Measurements from ENCODE around the gene FUT4. TPM values are rescaled to one million over a fixed set of nuclear protein-coding genes. Genes with fewer than 3 reads are reported as not detected.
"Not testable (repeated sequence)": the region's sequence is repeated elsewhere in the genome, so short reads cannot be mapped to it uniquely, and the experiment has no call there.

The FUT4 gene
- total RNA-seq, 1 experiment from 2014 or later: 5.8 TPM

- no peak for DNase-seq (ENCODE audit: low read depth)
- in situ Hi-C loops (cut with HindIII; ENCODE audit: low pct_unique_long_range_greater_than_20kb, low sequenced_read_pairs): no loop called here
Observed at GRCh38 chr11:94526645-94527438, 16.9 kb upstream of the FUT4 start.

GRCh38 chr11:94528551-94528950 lies 15.2 kb upstream of the FUT4 start:
- in situ Hi-C loops (cut with HindIII; ENCODE audit: low pct_unique_long_range_greater_than_20kb, low sequenced_read_pairs): no loop called here

GRCh38 chr11:94532211-94532610 lies 11.5 kb upstream of the FUT4 start:
- DNase-seq (ENCODE audit: low read depth): no peak
- in situ Hi-C loops (cut with HindIII; ENCODE audit: low pct_unique_long_range_greater_than_20kb, low sequenced_read_pairs): no loop called here

More at GRCh38 chr11:94528551-94528950, 15.2 kb upstream of the FUT4 start:
- DNase-seq (ENCODE audit: low read depth): no peak

GRCh38 chr11:94533206-94533605 lies 10.5 kb upstream of the FUT4 start:
- DNase-seq (ENCODE audit: low read depth): no peak
- in situ Hi-C loops (cut with HindIII; ENCODE audit: low pct_unique_long_range_greater_than_20kb, low sequenced_read_pairs): no loop called here

- no peak for DNase-seq (ENCODE audit: low read depth)
- in situ Hi-C loops (cut with HindIII; ENCODE audit: low pct_unique_long_range_greater_than_20kb, low sequenced_read_pairs): no loop called here
Observed at GRCh38 chr11:94533696-94534630, 9.8 kb upstream of the FUT4 start.

- DNase-seq (ENCODE audit: low read depth): no peak
- in situ Hi-C loops (cut with HindIII; ENCODE audit: low pct_unique_long_range_greater_than_20kb, low sequenced_read_pairs): no loop called here
Observed at GRCh38 chr11:94536386-94536785, 7.3 kb upstream of the FUT4 start.

- in situ Hi-C loops (cut with HindIII; ENCODE audit: low pct_unique_long_range_greater_than_20kb, low sequenced_read_pairs): no loop called here
- DNase-seq (ENCODE audit: low read depth): no peak
Observed at GRCh38 chr11:94537031-94537600, 6.6 kb upstream of the FUT4 start.

- in situ Hi-C loops (cut with HindIII; ENCODE audit: low pct_unique_long_range_greater_than_20kb, low sequenced_read_pairs): no loop called here
- DNase-seq (ENCODE audit: low read depth): no peak
Observed at GRCh38 chr11:94539420-94539819, 4.3 kb upstream of the FUT4 start.

- in situ Hi-C loops (cut with HindIII; ENCODE audit: low pct_unique_long_range_greater_than_20kb, low sequenced_read_pairs): no loop called here
- no peak for DNase-seq (ENCODE audit: low read depth)
Observed at GRCh38 chr11:94544646-94545263, 1.0 kb downstream of the FUT4 start.

- no peak for DNase-seq (ENCODE audit: low read depth)
- in situ Hi-C loops (cut with HindIII; ENCODE audit: low pct_unique_long_range_greater_than_20kb, low sequenced_read_pairs): no loop called here
Observed at GRCh38 chr11:94545264-94546161, 1.8 kb downstream of the FUT4 start.

- no peak for DNase-seq (ENCODE audit: low read depth)
- in situ Hi-C loops (cut with HindIII; ENCODE audit: low pct_unique_long_range_greater_than_20kb, low sequenced_read_pairs): no loop called here
Observed at GRCh38 chr11:94546162-94546470, 2.4 kb downstream of the FUT4 start.

GRCh38 chr11:94546886-94547285 lies 3.2 kb downstream of the FUT4 start:
- in situ Hi-C loops (cut with HindIII; ENCODE audit: low pct_unique_long_range_greater_than_20kb, low sequenced_read_pairs): no loop called here
- no peak for DNase-seq (ENCODE audit: low read depth)

GRCh38 chr11:94549146-94549545 lies 5.4 kb downstream of the FUT4 start:
- in situ Hi-C loops (cut with HindIII; ENCODE audit: low pct_unique_long_range_greater_than_20kb, low sequenced_read_pairs): no loop called here
- no peak for DNase-seq (ENCODE audit: low read depth)

- in situ Hi-C loops (cut with HindIII; ENCODE audit: low pct_unique_long_range_greater_than_20kb, low sequenced_read_pairs): no loop called here
- no peak for DNase-seq (ENCODE audit: low read depth)
Observed at GRCh38 chr11:94550513-94550912, 6.8 kb downstream of the FUT4 start.

- in situ Hi-C loops (cut with HindIII; ENCODE audit: low pct_unique_long_range_greater_than_20kb, low sequenced_read_pairs): no loop called here
- DNase-seq (ENCODE audit: low read depth): no peak
Observed at GRCh38 chr11:94553938-94554337, 10.2 kb downstream of the FUT4 start.

- DNase-seq (ENCODE audit: low read depth); in situ Hi-C loops (cut with HindIII; ENCODE audit: low pct_unique_long_range_greater_than_20kb, low sequenced_read_pairs): not testable (repeated sequence)
Observed at GRCh38 chr11:94555752-94556329, 12.1 kb downstream of the FUT4 start.

- no peak for DNase-seq (ENCODE audit: low read depth)
- in situ Hi-C loops (cut with HindIII; ENCODE audit: low pct_unique_long_range_greater_than_20kb, low sequenced_read_pairs): no loop called here
Observed at GRCh38 chr11:94557421-94557820, 13.7 kb downstream of the FUT4 start.

Measured in Caki2 (cell line).